ENCODE measurements around the gene FSHR. TPM values are rescaled to one million over a fixed set of nuclear protein-coding genes. Genes with fewer than 3 reads are reported as not detected.

Gene FSHR
- total and polyA plus RNA-seq, 2 of the 8 experiments (the other 6 are each of a cell fraction or from before 2014, with no cell fraction given) = not detected

DNA sequence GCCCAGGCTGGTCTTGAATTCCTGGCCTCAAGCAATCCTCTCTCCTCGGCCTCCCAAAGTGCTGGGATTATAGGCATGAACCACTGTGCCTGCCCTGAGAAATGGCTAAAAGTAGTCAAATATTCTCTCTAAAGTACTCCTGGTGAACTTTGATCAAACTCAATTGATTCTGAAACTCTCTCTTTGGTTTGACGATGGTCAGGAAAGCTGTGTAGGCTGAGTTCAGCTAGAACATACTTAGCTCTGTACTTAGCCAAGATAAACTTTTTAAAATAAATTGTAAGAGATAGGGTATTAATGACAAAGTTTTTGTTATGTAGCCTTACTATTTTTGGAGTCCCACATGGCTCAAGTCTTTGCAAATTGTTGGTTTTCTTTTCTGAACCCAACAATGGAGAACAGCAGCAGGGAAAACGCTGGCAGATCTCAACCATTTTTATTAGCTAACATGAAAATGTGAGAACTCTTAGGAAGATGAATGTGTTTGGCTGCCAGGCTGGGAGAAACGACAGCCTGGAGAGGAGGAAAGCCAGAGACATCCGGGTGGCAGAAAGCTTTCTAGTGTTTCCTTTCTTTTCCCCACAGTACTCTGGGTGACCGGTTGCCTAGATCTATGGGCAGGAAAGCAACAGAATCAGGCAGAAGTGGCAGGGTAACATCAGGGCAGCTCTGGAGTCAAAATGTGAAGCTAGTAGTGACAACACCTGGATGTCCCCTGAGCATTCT, 205.8 kb downstream of the FSHR start (continued):
- TF ChIP-seq, protein P1, sequence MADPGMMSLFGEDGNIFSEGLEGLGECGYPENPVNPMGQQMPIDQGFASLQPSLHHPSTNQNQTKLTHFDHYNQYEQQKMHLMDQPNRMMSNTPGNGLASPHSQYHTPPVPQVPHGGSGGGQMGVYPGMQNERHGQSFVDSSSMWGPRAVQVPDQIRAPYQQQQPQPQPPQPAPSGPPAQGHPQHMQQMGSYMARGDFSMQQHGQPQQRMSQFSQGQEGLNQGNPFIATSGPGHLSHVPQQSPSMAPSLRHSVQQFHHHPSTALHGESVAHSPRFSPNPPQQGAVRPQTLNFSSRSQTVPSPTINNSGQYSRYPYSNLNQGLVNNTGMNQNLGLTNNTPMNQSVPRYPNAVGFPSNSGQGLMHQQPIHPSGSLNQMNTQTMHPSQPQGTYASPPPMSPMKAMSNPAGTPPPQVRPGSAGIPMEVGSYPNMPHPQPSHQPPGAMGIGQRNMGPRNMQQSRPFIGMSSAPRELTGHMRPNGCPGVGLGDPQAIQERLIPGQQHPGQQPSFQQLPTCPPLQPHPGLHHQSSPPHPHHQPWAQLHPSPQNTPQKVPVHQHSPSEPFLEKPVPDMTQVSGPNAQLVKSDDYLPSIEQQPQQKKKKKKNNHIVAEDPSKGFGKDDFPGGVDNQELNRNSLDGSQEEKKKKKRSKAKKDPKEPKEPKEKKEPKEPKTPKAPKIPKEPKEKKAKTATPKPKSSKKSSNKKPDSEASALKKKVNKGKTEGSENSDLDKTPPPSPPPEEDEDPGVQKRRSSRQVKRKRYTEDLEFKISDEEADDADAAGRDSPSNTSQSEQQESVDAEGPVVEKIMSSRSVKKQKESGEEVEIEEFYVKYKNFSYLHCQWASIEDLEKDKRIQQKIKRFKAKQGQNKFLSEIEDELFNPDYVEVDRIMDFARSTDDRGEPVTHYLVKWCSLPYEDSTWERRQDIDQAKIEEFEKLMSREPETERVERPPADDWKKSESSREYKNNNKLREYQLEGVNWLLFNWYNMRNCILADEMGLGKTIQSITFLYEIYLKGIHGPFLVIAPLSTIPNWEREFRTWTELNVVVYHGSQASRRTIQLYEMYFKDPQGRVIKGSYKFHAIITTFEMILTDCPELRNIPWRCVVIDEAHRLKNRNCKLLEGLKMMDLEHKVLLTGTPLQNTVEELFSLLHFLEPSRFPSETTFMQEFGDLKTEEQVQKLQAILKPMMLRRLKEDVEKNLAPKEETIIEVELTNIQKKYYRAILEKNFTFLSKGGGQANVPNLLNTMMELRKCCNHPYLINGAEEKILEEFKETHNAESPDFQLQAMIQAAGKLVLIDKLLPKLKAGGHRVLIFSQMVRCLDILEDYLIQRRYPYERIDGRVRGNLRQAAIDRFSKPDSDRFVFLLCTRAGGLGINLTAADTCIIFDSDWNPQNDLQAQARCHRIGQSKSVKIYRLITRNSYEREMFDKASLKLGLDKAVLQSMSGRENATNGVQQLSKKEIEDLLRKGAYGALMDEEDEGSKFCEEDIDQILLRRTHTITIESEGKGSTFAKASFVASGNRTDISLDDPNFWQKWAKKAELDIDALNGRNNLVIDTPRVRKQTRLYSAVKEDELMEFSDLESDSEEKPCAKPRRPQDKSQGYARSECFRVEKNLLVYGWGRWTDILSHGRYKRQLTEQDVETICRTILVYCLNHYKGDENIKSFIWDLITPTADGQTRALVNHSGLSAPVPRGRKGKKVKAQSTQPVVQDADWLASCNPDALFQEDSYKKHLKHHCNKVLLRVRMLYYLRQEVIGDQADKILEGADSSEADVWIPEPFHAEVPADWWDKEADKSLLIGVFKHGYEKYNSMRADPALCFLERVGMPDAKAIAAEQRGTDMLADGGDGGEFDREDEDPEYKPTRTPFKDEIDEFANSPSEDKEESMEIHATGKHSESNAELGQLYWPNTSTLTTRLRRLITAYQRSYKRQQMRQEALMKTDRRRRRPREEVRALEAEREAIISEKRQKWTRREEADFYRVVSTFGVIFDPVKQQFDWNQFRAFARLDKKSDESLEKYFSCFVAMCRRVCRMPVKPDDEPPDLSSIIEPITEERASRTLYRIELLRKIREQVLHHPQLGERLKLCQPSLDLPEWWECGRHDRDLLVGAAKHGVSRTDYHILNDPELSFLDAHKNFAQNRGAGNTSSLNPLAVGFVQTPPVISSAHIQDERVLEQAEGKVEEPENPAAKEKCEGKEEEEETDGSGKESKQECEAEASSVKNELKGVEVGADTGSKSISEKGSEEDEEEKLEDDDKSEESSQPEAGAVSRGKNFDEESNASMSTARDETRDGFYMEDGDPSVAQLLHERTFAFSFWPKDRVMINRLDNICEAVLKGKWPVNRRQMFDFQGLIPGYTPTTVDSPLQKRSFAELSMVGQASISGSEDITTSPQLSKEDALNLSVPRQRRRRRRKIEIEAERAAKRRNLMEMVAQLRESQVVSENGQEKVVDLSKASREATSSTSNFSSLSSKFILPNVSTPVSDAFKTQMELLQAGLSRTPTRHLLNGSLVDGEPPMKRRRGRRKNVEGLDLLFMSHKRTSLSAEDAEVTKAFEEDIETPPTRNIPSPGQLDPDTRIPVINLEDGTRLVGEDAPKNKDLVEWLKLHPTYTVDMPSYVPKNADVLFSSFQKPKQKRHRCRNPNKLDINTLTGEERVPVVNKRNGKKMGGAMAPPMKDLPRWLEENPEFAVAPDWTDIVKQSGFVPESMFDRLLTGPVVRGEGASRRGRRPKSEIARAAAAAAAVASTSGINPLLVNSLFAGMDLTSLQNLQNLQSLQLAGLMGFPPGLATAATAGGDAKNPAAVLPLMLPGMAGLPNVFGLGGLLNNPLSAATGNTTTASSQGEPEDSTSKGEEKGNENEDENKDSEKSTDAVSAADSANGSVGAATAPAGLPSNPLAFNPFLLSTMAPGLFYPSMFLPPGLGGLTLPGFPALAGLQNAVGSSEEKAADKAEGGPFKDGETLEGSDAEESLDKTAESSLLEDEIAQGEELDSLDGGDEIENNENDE (IDR thresholded peaks at IDR 0.05; ENCODE audit: insufficient replicate concordance, low read length) = no peak
- TF ChIP-seq HDAC2 (IDR thresholded peaks at IDR 0.05; ENCODE audit: borderline replicate concordance in 1 of 2, low read depth in 2 of 2, low read length in 2 of 2) = no peak
- no peak for TF ChIP-seq SRF (IDR thresholded peaks at IDR 0.05; ENCODE audit: low read depth, low read length)
- no peak for TF ChIP-seq TBP (IDR thresholded peaks at IDR 0.05; ENCODE audit: low read depth, low read length)
- no peak for TF ChIP-seq BRCA1 (IDR thresholded peaks at IDR 0.05; ENCODE audit: low read depth, low read length)
- TF ChIP-seq CBX5 (IDR thresholded peaks at IDR 0.05; ENCODE audit: low read depth, low read length) = no peak
